Measurements from ENCODE around the gene FRAS1.
"Not testable (repeated sequence)": the region's sequence is repeated elsewhere in the genome, so short reads cannot be mapped to it uniquely, and the experiment has no call there.

Gene FRAS1

GRCh38 chr4:78480286-78480685, 423.2 kb downstream of the FRAS1 start:
- TF ChIP-seq CTCF (IDR thresholded peaks at IDR 0.05; ENCODE audit: low read depth, low read length), result no peak
- no peak overlapping the region for H3K4me3 ChIP-seq (ENCODE audit: low read depth, low read length)

DNA sequence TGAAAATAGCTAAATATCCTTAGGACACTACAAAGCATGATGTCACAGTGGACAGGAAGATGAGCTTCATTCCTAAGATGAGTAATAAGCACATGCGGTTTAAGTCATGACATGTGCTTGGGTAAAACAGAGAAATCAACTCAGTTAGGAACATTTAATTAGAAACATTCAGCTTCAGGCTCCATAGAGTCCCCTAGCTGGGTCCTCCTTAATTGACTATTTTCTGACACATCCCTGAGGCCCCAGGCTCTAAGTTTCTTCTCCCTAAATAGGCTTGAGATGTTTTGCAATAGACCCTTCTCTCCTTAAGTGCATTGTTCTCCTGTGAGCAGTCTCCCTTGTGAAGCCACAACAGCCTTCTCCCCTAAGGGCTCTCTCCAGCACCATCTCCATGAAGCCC, 424.1 kb downstream of the FRAS1 start:
- TF ChIP-seq CTCF (IDR thresholded peaks at IDR 0.05; ENCODE audit: low read depth, low read length), result no peak
- no peak overlapping the region for H3K4me3 ChIP-seq (ENCODE audit: low read depth, low read length)

GRCh38 chr4:78482281-78482680, 425.2 kb downstream of the FRAS1 start:
- no peak for TF ChIP-seq CTCF (IDR thresholded peaks at IDR 0.05; ENCODE audit: low read depth, low read length)
- no peak overlapping the region for H3K4me3 ChIP-seq (ENCODE audit: low read depth, low read length)

DNA sequence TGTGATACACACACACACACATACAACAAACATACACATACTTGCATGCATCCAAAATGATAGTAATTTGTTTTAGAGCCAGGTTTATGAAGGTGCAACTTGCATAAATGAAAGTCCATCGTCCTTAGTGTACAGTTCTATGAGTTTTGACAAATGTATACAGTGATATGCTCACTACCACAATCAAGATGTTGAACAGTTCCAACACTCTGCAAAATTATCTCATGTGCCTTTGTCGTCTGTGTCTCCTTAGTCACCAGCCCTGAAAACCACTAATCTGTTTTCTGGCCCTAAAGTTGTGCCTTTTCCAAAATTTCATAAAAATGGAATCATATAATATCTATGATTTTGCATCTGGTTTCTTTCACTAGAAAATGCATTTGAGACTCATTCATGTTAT, 426.7 kb downstream of the FRAS1 start:
- H3K4me3 ChIP-seq (ENCODE audit: low read depth, low read length), result no peak overlapping the region
- no peak for TF ChIP-seq CTCF (IDR thresholded peaks at IDR 0.05; ENCODE audit: low read depth, low read length)

- TF ChIP-seq CTCF (IDR thresholded peaks at IDR 0.05; ENCODE audit: low read depth, low read length), result no peak
Observed at GRCh38 chr4:78484574-78484973, 427.5 kb downstream of the FRAS1 start.

GRCh38 chr4:78493731-78494130, 436.6 kb downstream of the FRAS1 start:
- no peak for TF ChIP-seq CTCF (IDR thresholded peaks at IDR 0.05; ENCODE audit: low read depth, low read length)
- no peak overlapping the region for H3K4me3 ChIP-seq (ENCODE audit: low read depth, low read length)

More at GRCh38 chr4:78484574-78484973, 427.5 kb downstream of the FRAS1 start:
- H3K4me3 ChIP-seq (ENCODE audit: low read depth, low read length), result no peak overlapping the region

- TF ChIP-seq CTCF (IDR thresholded peaks at IDR 0.05; ENCODE audit: low read depth, low read length), result no peak
- H3K4me3 ChIP-seq (ENCODE audit: low read depth, low read length), result no peak overlapping the region
Observed at GRCh38 chr4:78496021-78496643, 439.0 kb downstream of the FRAS1 start.

DNA sequence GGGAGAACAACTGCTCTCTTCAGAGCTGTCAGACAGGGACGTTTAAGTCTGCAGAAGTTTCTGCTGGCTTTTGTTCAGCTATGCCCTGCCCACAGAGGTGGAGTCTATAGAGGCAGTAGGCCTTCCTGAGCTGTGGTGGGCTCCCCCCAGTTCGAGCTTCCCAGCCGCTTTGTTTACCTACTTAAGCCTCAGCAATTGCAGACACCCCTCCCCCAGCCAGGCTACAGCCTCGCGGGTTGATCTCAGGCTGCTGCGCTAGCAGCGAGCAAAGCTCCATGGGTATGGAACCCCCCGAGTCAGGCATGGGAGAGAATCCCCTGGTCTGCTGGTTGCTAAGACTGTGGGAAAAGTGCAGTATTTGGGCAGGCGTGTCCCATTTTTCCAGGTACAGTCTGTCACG, 449.1 kb downstream of the FRAS1 start:
- H3K4me3 ChIP-seq (ENCODE audit: low read depth, low read length), result not testable (repeated sequence)
